ENCODE measurements around the gene MYO1E. TPM values are rescaled to one million over a fixed set of nuclear protein-coding genes. Genes with fewer than 3 reads are reported as not detected.

The MYO1E gene
- total RNA-seq, 1 donor: 336 TPM

GRCh38 chr15:59152694-59153450 lies 219.8 kb downstream of the MYO1E start:
- DNase-seq (ENCODE audit: insufficient read length, low spot score, missing footprints): no peak
- H3K36me3 ChIP-seq (ENCODE audit: insufficient read depth, low read length): peaks cover 80% of the 10 kb centered on the region

GRCh38 chr15:59150185-59150584 lies 222.5 kb downstream of the MYO1E start:
- H2AFZ ChIP-seq (ENCODE audit: low read length): no peak overlapping the region
- H3K4me3 ChIP-seq (ENCODE audit: insufficient read depth, low read length): no peak overlapping the region
- peaks cover 6% of the 10 kb centered on the region for H3K4me1 ChIP-seq (ENCODE audit: insufficient read depth, low read length)
- H3K27ac ChIP-seq (ENCODE audit: low read depth, low read length): no peak overlapping the region
- H3K9me3 ChIP-seq (ENCODE audit: low read depth, low read length): no peaks in the 10 kb centered on the region
- no peaks in the 10 kb centered on the region for H3K27me3 ChIP-seq (ENCODE audit: insufficient read depth, low read length)
- H3K36me3 ChIP-seq (ENCODE audit: insufficient read depth, low read length): peaks cover 80% of the 10 kb centered on the region
- TF ChIP-seq CTCF (IDR thresholded peaks at IDR 0.05; ENCODE audit: extremely low read depth, low read depth, low read length): no peak
- H3K79me2 ChIP-seq (ENCODE audit: insufficient read depth, low read length): no peaks in the 10 kb centered on the region
- no peak for DNase-seq (ENCODE audit: insufficient read length, low spot score, missing footprints)
- no peak overlapping the region for H3K4me2 ChIP-seq (ENCODE audit: insufficient read depth, low read length)
- H4K20me1 ChIP-seq (ENCODE audit: insufficient read depth, low read length): peaks cover 2% of the 10 kb centered on the region

More at GRCh38 chr15:59152694-59153450, 219.8 kb downstream of the MYO1E start:
- no peaks in the 10 kb centered on the region for H3K27me3 ChIP-seq (ENCODE audit: insufficient read depth, low read length)
- TF ChIP-seq CTCF (IDR thresholded peaks at IDR 0.05; ENCODE audit: extremely low read depth, low read depth, low read length): no peak
- no peaks in the 10 kb centered on the region for H3K9me3 ChIP-seq (ENCODE audit: low read depth, low read length)
- H3K27ac ChIP-seq (ENCODE audit: low read depth, low read length): no peak overlapping the region
- H3K4me3 ChIP-seq (ENCODE audit: insufficient read depth, low read length): no peak overlapping the region
- H3K4me1 ChIP-seq (ENCODE audit: insufficient read depth, low read length): peaks cover 5% of the 10 kb centered on the region
- no peaks in the 10 kb centered on the region for H4K20me1 ChIP-seq (ENCODE audit: insufficient read depth, low read length)
- H3K4me2 ChIP-seq (ENCODE audit: insufficient read depth, low read length): no peak overlapping the region
- no peak overlapping the region for H2AFZ ChIP-seq (ENCODE audit: low read length)
- H3K79me2 ChIP-seq (ENCODE audit: insufficient read depth, low read length): no peaks in the 10 kb centered on the region

- Histone ChIP-seq H3K9me3 (ENCODE audit: low read depth, low read length) (no peaks in the 10 kb centered on the region), H2AFZ (ENCODE audit: low read length) (no peak overlapping the region), H3K27ac (ENCODE audit: low read depth, low read length) (no peak overlapping the region), H4K20me1 (ENCODE audit: insufficient read depth, low read length) (peaks cover 2% of the 10 kb centered on the region), H3K4me1 (ENCODE audit: insufficient read depth, low read length) (peaks cover 6% of the 10 kb centered on the region), H3K4me3 (ENCODE audit: insufficient read depth, low read length) (no peak overlapping the region), H3K4me2 (ENCODE audit: insufficient read depth, low read length) (no peak overlapping the region), H3K36me3 (ENCODE audit: insufficient read depth, low read length) (peaks cover 73% of the 10 kb centered on the region), H3K79me2 (ENCODE audit: insufficient read depth, low read length) (no peaks in the 10 kb centered on the region), H3K27me3 (ENCODE audit: insufficient read depth, low read length) (no peaks in the 10 kb centered on the region)
- DNase-seq (ENCODE audit: insufficient read length, low spot score, missing footprints): no peak
- no peak for TF ChIP-seq CTCF (IDR thresholded peaks at IDR 0.05; ENCODE audit: extremely low read depth, low read depth, low read length)
Observed at GRCh38 chr15:59148153-59148833, 224.4 kb downstream of the MYO1E start.

- TF ChIP-seq CTCF (IDR thresholded peaks at IDR 0.05; ENCODE audit: extremely low read depth, low read depth, low read length): no peak
- H3K4me2 ChIP-seq (ENCODE audit: insufficient read depth, low read length): no peak overlapping the region
- H3K36me3 ChIP-seq (ENCODE audit: insufficient read depth, low read length): peaks cover 73% of the 10 kb centered on the region
- no peak overlapping the region for H3K4me3 ChIP-seq (ENCODE audit: insufficient read depth, low read length)
- no peaks in the 10 kb centered on the region for H3K79me2 ChIP-seq (ENCODE audit: insufficient read depth, low read length)
- no peak overlapping the region for H2AFZ ChIP-seq (ENCODE audit: low read length)
- peaks cover 6% of the 10 kb centered on the region for H3K4me1 ChIP-seq (ENCODE audit: insufficient read depth, low read length)
- DNase-seq (ENCODE audit: insufficient read length, low spot score, missing footprints): no peak
- H3K9me3 ChIP-seq (ENCODE audit: low read depth, low read length): no peaks in the 10 kb centered on the region
- H3K27ac ChIP-seq (ENCODE audit: low read depth, low read length): no peak overlapping the region
- H4K20me1 ChIP-seq (ENCODE audit: insufficient read depth, low read length): peaks cover 2% of the 10 kb centered on the region
- H3K27me3 ChIP-seq (ENCODE audit: insufficient read depth, low read length): no peaks in the 10 kb centered on the region
Observed at GRCh38 chr15:59147666-59148065, 225.0 kb downstream of the MYO1E start.

Data from osteoblast (primary cell).